Measurements from ENCODE around the gene LCN12.

LCN12 gene

GRCh38 chr9:136974817-136975535 is 22.9 kb downstream of the LCN12 start:
- FAIRE-seq = no peak

- no peak for FAIRE-seq
These were observed 23.6 kb downstream of the LCN12 start for GRCh38 chr9:136975644-136976043.

GRCh38 chr9:136977223-136977622 is 25.1 kb downstream of the LCN12 start, which contains the start of gene PTGDS:
Gene PTGDS, plus strand, starts transcription at chr9:136977504. Its CDS starts 75 bp downstream, at chr9:136977579.
- no peak for FAIRE-seq

- FAIRE-seq = no peak
These were observed 25.6 kb downstream of the LCN12 start for GRCh38 chr9:136977649-136978072.

DNA sequence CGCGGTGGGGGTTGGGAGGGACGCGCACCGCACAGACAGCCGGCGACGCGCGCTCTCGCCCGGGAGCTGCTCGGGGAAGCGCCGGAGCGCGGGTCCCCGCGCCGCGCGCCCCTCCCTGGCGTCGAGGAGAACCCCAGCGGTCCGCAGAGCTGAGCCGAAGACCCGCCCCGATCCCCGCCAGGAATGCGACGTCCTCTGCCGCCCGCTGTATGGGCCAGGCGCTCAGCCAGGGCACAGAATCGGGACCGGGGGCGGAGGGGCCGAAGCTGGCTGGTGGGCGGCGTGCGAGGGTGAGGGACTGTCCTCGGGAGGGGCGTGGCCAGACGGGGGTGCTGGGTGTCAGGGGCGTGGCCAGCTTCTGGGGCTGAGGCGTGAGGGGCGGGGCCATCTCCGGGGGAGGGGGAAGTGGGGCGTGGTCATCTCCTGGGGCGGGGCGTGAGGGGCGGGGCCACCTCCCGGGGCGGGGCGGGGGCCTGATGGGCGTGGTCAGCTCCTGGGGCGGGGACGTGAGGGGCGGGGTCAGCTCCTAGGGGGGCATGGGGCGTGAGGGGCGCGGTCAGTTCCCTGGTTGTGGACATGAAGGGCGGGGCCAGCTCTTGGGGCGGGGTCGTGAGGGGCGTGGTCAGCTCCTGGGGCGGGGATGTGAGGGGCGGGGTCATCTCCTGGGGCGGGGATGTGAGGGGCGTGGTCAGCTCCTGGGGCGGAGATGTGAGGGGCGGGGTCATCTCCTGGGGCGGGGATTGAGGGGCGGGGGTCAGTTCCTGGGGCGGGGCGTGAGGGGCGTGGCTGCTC is 26.2 kb downstream of the LCN12 start:
- FAIRE-seq = no peak

DNA sequence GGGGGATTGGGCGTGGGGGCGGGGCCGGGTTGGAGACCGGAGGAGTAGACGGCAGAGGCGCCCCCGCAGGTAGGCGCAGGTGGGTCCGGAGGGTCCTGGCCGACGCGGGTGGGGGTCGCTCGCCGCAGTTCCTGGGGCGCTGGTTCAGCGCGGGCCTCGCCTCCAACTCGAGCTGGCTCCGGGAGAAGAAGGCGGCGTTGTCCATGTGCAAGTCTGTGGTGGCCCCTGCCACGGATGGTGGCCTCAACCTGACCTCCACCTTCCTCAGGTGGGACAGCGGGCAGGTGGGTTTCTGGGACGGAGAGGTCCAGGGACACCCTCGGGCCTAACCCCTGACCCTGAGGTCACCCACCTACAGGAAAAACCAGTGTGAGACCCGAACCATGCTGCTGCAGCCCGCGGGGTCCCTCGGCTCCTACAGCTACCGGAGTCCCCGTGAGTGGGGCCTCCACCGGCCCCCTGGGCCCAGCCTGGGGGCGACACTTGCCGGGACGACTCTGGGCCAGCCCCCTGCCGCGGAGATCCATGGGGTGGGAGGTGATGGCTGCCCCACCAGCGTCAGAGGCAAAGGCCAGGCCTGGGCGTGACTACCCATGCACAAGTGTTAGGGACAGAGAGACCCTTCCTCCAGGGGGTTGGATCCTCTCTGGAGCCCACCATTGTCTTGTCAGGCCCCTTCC is 26.9 kb downstream of the LCN12 start:
- FAIRE-seq = no peak

DNA sequence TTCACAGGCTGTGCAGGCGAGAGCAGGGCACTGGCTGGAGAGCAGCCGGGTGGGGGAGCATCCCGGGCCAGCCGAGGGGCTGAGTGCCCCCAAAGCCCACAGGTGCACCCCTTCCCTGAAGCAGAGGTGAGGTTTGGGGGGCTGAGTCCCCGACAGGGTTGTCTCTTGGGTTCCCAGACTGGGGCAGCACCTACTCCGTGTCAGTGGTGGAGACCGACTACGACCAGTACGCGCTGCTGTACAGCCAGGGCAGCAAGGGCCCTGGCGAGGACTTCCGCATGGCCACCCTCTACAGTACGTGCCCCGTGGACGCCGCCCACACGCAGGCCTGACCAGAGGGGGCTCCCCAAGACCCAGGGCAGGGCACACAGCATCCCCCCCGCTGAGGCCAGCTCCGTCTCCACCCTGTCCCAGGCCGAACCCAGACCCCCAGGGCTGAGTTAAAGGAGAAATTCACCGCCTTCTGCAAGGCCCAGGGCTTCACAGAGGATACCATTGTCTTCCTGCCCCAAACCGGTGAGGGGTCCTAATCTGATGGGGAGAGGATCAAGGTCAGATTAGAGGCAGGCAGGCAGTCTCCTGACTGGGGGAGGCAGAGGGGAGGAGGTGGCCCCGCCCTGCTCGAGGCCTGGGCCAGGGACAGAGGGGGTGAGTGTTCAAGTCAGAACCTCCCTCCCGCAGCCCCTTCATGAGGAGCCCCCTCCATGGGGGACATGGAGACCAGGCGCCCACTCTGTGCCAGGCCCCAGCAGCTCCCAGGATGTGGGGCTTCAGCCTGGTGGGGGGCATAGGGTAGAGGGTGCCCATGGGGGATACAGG is 27.9 kb downstream of the LCN12 start:
- FAIRE-seq = no peak

- FAIRE-seq = no peak
These were observed 28.8 kb downstream of the LCN12 start for GRCh38 chr9:136980669-136981478.

GRCh38 chr9:136981588-136982231 is 29.6 kb downstream of the LCN12 start:
- no peak for FAIRE-seq

- FAIRE-seq = no peak
These were observed 30.4 kb downstream of the LCN12 start, which contains the start of gene LCNL1 for GRCh38 chr9:136982232-136983051. Gene LCNL1, plus strand, starts transcription at chr9:136982993. Its CDS starts 594 bp downstream, at chr9:136983587.

DNA sequence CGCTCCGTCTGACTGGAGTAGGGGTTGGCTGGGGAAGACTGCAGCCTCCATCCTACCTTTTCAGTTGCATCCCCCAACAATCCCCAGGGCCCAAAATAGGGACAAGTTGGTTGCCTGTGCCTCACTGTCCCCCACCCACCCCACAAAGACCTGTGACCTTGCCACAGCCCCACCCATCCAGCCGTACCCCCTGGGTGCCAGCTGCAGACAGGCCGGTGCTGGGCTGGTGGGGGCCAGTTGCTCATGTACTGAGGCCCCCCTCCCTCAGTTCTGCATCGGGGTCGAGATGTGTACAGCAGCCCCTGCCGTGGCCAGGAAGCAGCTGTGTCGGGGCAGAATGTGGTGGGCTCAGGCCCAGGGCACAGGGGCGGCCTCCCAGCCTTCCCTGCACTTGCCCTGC is 31.1 kb downstream of the LCN12 start:
- no peak for FAIRE-seq

DNA sequence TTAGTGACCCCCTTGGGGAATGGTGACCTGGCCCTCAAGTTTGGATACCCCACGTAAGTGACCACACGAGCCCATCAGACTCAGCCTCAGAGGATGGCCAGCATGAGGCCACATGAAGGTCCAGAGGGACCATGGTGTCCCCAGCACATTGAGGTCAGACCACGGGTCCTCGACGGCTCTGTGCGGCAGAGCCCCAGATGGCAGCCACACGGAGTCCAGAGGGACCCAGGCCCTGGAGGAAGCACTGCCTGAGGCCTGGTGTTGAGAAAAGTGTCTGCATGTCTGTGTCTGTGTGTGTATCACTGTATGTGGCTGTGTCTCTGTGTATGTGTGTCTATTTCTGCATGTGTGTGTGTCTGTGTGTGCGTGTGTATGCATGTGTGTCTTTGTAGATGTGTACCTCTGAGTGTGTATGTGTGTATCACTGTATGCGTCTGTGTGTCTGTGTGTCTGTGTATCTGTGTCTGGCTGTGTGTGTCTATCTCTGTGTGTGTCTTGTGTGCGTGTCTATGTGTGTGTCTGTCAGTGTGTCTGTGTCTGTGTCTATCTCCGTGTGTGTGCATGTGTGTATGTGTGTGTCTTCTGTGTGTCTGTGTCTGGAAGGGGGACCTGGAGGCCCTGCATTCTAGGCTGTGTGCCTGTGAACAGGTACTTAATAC is 31.7 kb downstream of the LCN12 start:
- no peak for FAIRE-seq

- FAIRE-seq = no peak
These were observed 32.5 kb downstream of the LCN12 start for GRCh38 chr9:136984464-136985026.

DNA sequence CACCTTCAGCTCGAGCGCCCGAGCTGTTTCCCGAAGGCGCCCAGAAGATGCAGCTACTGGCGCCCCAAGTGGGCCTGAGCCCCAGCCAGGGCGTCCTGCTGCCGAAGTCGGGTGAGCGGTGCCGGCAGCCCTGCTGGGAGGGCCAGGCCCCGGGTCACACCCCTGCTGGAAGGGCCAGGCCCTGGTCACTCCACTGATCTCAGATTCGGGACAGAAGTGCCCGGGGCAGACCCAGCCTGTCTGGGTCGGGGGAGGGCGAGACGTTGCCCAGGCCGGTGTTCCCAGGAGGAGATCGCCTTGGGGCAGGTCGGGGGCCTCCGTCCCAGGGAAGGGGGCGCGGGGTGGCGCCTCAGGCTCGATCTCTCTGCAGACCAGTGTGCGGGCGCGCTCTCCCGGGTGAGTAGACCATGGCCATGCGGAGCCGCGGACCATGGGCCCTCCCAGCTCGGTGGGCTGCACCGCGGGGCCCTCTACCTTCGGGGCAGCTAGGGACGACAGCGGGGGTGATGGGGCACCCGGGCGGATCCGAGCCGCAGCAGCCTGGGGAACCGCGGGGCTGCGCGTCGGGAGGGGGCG is 33.0 kb downstream of the LCN12 start:
- no peak for FAIRE-seq

DNA sequence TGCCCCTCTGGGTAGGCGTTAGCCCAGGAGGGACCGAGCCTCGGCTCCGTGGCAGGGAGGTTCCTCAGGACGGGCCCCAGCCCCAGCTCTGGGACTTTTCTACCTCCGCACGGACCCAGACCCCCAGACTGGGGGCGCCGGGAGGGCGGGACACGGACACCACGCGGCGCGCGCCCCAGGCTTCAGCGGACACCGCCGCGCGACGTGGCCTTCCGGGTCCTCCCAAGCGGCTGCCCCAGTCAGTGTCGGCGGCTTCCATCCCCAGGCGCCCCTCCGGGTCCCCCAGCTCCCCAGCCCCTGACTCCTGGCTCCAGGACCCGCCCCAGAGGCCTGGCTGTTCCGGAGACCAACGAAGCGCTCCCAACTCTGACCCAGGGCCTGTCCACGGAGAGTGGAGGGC is 33.8 kb downstream of the LCN12 start:
- FAIRE-seq = no peak

DNA sequence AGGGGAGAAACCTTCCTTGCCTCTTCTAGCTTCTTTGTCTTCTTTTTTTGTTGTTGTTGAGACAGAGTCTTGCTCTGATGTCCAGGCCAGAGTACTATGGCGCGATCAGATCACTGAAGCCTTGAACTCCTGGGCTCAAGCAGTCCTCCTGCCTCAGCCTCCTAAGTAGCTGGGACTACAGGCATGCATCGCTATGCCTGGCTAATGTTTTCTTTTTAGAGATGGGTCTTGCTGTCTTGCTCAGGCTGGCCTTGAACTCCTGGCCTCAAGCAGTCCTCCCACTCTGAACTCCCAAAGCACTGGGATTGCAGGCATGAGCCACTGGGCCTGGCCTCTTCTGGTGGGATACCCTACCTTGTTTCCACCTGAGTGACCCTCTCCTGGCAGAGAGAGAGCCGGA is 36.8 kb downstream of the LCN12 start:
- no peak for FAIRE-seq

DNA sequence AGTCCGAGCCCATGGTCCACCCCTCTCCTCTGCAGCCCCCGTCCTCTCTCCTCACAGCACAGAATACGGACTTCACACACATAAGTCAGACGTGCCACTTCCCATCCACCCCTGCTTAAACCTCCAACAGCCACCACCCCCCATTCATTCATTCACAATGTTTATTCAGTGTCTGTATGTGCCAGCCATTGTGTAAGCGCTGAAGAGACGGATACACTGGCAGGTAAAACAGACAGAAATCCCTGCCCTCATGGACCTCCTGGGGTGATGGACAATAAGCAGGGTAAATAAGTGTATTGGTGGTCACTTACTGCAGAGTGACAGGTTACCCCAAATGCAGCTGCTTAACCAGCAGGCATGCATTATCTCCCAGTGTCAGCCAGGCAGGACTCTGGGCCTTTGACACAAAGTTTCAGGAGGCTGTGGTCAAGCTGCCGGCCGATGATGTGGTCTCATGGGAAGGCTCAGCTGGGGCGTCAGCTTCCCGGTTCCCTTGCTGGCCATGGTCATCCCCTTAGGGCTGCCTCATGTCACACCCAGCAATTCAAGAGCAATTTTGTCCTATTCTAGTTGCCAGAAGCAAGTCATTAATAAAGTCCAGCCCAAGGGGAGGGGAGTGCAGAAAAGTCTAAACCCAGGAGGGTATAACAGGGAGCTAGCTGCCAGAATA is 38.3 kb downstream of the LCN12 start:
- FAIRE-seq = no peak

All from TTC549 (cell line).